Nephron progenitor cell (in vitro differentiated cells): ENCODE data around the gene CACNA1S.

ENCODE experiments used
- DNase-seq: peaks from one replicate; pipeline ENCODE4 v3.0.0; 2021
- H3K27ac Mint-ChIP-seq: 2 replicates; pipeline ENCODE4 v1.8.0; 2021; ENCODE audit warnings: mild to moderate bottlenecking, moderate library complexity, mixed read lengths
- H3K27me3 Mint-ChIP-seq: 2 replicates; pipeline ENCODE4 v1.8.0; 2021; ENCODE audit warnings: mild to moderate bottlenecking, low read depth, mixed read lengths; ENCODE audit not compliant: poor library complexity
- H3K36me3 Mint-ChIP-seq: 2 replicates; pipeline ENCODE4 v1.8.0; 2021; ENCODE audit warnings: low read depth, mixed read lengths
- H3K4me1 Mint-ChIP-seq: 2 replicates; pipeline ENCODE4 v1.8.0; 2021; ENCODE audit warnings: mixed read lengths
- H3K4me3 Mint-ChIP-seq: 2 replicates; pipeline ENCODE4 v1.8.0; 2021; ENCODE audit warnings: mild to moderate bottlenecking, moderate library complexity, mixed read lengths
- H3K9me3 Mint-ChIP-seq: 2 replicates; pipeline ENCODE4 v1.8.0; 2021; ENCODE audit warnings: mild to moderate bottlenecking, moderate library complexity, mixed read lengths
- TF ChIP-seq, protein P1 (sequence below): fragments of 200-600 bp; sonication (generic); IDR thresholded peaks from 2 replicates; pipeline ENCODE4 v1.5.0; 2021; ENCODE audit warnings: antibody characterized with exemption

Gene CACNA1S

DNA sequence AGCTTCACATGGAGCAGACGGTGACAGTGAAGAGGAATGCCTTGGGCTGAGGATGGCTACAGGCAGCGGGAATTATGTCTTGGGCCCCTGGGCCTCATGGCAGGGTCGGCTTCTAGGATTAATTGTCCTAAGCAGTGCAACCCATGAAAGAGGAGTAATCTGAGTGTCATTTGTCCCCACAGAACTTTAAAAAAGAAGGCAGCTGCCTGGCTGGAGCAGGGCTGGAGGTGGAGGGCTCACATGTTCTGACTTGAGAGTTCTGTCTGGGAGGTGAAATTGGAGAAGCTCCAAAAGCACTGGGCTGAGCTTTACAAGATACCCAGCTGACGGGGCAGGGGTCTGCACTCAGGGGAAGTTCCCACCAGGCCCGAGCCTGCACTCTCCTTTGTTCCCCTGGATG is 22.6 kb downstream of the CACNA1S start:
- peaks cover 13% of the 10 kb centered on the region for H3K27me3 Mint-ChIP-seq
- H3K9me3 Mint-ChIP-seq = no peaks in the 10 kb centered on the region
- no peaks in the 10 kb centered on the region for H3K36me3 Mint-ChIP-seq
- DNase-seq = peak; percentile 31
- H3K4me1 Mint-ChIP-seq = peaks cover 29% of the 10 kb centered on the region
- H3K27ac Mint-ChIP-seq = peak overlapping the region; percentile 79
- TF ChIP-seq, protein P1, sequence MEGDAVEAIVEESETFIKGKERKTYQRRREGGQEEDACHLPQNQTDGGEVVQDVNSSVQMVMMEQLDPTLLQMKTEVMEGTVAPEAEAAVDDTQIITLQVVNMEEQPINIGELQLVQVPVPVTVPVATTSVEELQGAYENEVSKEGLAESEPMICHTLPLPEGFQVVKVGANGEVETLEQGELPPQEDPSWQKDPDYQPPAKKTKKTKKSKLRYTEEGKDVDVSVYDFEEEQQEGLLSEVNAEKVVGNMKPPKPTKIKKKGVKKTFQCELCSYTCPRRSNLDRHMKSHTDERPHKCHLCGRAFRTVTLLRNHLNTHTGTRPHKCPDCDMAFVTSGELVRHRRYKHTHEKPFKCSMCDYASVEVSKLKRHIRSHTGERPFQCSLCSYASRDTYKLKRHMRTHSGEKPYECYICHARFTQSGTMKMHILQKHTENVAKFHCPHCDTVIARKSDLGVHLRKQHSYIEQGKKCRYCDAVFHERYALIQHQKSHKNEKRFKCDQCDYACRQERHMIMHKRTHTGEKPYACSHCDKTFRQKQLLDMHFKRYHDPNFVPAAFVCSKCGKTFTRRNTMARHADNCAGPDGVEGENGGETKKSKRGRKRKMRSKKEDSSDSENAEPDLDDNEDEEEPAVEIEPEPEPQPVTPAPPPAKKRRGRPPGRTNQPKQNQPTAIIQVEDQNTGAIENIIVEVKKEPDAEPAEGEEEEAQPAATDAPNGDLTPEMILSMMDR = no peak
- H3K4me3 Mint-ChIP-seq = no peak overlapping the region

GRCh38 chr1:201088901-201089525 is 23.2 kb downstream of the CACNA1S start:
- Mint-ChIP-seq H3K4me1 (peaks cover 26% of the 10 kb centered on the region), H3K27ac (peak overlapping the region; percentile 79), H3K27me3 (peaks cover 13% of the 10 kb centered on the region), H3K36me3 (no peaks in the 10 kb centered on the region), H3K4me3 (no peak overlapping the region), H3K9me3 (no peaks in the 10 kb centered on the region)
- no peak for DNase-seq
- TF ChIP-seq, protein P1 = no peak

- Mint-ChIP-seq H3K4me3 (no peak overlapping the region), H3K27me3 (peaks cover 17% of the 10 kb centered on the region)
- DNase-seq = no peak
Measured at GRCh38 chr1:201088395-201088794, 23.8 kb downstream of the CACNA1S start.

DNA sequence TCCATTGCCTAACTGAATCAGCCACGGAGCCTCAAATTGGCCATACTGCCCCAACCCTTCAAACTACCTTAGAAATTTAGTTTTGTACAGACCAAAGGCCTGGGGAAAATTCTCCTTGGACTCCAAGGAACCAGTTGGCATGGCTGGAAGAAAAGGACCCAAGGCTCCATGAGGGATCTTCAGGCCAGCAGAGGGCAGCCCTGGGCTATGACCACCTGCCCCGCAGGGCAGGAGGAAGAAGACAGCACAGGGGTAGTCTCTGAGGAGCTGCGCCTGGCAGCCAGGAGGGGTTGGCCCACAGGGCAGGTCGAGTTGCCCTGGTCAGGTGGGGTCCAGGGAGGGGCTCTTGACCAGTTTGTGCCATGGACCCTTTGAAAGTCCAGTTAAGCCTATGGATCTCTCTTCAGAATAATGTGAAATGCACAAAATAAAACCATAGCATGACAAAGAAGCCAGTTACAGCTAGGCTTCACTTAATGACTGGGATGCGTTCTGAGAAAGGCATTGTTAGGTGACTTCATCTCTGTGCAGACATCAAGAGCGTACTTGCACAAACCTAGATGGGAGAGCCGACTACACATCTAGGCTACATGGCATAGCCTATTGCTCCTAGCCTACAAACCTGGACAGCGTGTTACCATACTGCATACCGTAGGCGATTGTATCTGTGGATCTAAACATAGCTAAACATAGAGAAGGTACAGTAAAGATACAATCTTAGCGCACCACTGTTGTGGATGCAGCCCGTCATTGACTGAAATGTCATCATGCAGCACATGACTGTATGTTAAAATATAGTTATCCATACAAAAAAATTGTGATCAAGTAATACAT is 26.1 kb downstream of the CACNA1S start:
- H3K4me3 Mint-ChIP-seq = no peak overlapping the region
- H3K27me3 Mint-ChIP-seq = peaks cover 17% of the 10 kb centered on the region
- DNase-seq = peak; percentile 44
- TF ChIP-seq, protein P1 = peak; percentile 49
- no peaks in the 10 kb centered on the region for H3K9me3 Mint-ChIP-seq
- no peak overlapping the region for H3K27ac Mint-ChIP-seq
- H3K4me1 Mint-ChIP-seq = peaks cover 19% of the 10 kb centered on the region
- no peaks in the 10 kb centered on the region for H3K36me3 Mint-ChIP-seq

More at GRCh38 chr1:201088395-201088794, 23.8 kb downstream of the CACNA1S start:
- Mint-ChIP-seq H3K4me1 (peaks cover 20% of the 10 kb centered on the region), H3K9me3 (no peaks in the 10 kb centered on the region), H3K27ac (no peak overlapping the region), H3K36me3 (no peaks in the 10 kb centered on the region)
- TF ChIP-seq, protein P1 = no peak

DNA sequence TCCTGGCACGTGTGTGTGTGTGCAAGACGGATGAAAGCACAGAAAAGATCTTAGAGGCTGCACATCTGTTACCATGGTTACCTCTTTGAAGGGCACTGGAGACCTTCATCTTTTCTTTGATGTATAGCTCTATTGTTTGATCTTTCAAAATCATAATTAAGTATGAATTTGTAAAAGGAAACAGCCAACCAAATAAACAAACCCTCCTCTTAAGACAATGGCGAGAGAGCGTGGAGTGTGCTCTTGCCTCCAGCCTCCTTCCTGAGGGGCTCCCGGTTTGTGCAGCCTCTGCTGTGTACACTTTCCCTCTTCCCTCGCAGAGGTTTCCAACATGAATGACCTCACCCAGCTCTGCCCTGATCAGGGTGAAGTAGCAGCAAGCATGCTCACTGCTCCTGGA is 27.9 kb downstream of the CACNA1S start:
- H3K9me3 Mint-ChIP-seq = no peaks in the 10 kb centered on the region
- no peak overlapping the region for H3K4me3 Mint-ChIP-seq
- no peaks in the 10 kb centered on the region for H3K36me3 Mint-ChIP-seq
- peaks cover 6% of the 10 kb centered on the region for H3K4me1 Mint-ChIP-seq
- peaks cover 17% of the 10 kb centered on the region for H3K27me3 Mint-ChIP-seq
- DNase-seq = no peak
- TF ChIP-seq, protein P1 = no peak
- no peak overlapping the region for H3K27ac Mint-ChIP-seq
